IMR-90 (cell line): Measurements from ENCODE around the gene OSCP1.

Experiments
- CEBPB ChIP-seq: IDR thresholded peaks from 2 replicates; pipeline ENCODE4 v1.6.1; 2012; ENCODE audit warnings: low read depth, low read length, improper control_type of control experiment
- CHD1 ChIP-seq: IDR thresholded peaks from 2 replicates; pipeline ENCODE4 v1.6.1; 2012; ENCODE audit warnings: low read depth, low read length, improper control_type of control experiment
- CTCF ChIP-seq: conservative IDR thresholded peaks from 2 replicates; pipeline ENCODE4 v1.5.1; 2012; ENCODE audit warnings: mild to moderate bottlenecking, low read depth, low read length, improper control_type of control experiment
- FOS ChIP-seq: fragments of 150-350 bp; IDR thresholded peaks from 2 replicates; pipeline ENCODE4 v1.6.1; 2016; ENCODE audit warnings: low read depth, low read length
- POLR2A ChIP-seq: IDR thresholded peaks from 2 replicates; pipeline ENCODE4 v1.6.1; 2012; ENCODE audit warnings: mild to moderate bottlenecking, low read depth, low read length
- RAD21 ChIP-seq: IDR thresholded peaks from 2 replicates; pipeline ENCODE4 v1.6.1; 2012; ENCODE audit warnings: low read length, improper control_type of control experiment
- RFX5 ChIP-seq: IDR thresholded peaks from 2 replicates; pipeline ENCODE4 v1.8.0; 2012; ENCODE audit warnings: low read depth, mild to moderate bottlenecking, low read length, moderate library complexity
- SMC3 ChIP-seq: fragments of 150-350 bp; IDR thresholded peaks from 2 replicates; pipeline ENCODE4 v1.6.1; 2016; ENCODE audit warnings: low read depth, mild to moderate bottlenecking, antibody characterized with exemption, low read length, moderate library complexity

GRCh38 chr1:36382669-36383068, 67.6 kb downstream of the OSCP1 start:
- no peak for TF ChIP-seq RFX5
- TF ChIP-seq CTCF = no peak
- no peak for TF ChIP-seq SMC3
- no peak for TF ChIP-seq POLR2A
- TF ChIP-seq FOS = no peak
- TF ChIP-seq CHD1 = no peak
- TF ChIP-seq CEBPB = no peak
- TF ChIP-seq RAD21 = no peak
